Liver (tissue), 9 donors: ENCODE measurements around the gene ZNF417. TPM values are rescaled to one million over a fixed set of nuclear protein-coding genes. Genes with fewer than 3 reads are reported as not detected.
A peak's percentile ranks its signal among the peaks of the same experiment; 100 is the strongest.

Experiments used
- DNase-seq: peaks from one replicate; pipeline ENCODE4 v3.0.0-alpha.2; 2017; ENCODE audit warnings: low spot score
- H3K27ac ChIP-seq, 2 donors: one replicate each; pipeline ENCODE4 v1.7.0; 2013; ENCODE audit warnings: inconsistent platforms in 2 of 2, low read length in 2 of 2, control low read depth in 1 of 2, low read depth in 1 of 2, mild to moderate bottlenecking in 1 of 2
- H3K27me3 ChIP-seq, 4 donors: one replicate each; pipeline versions ENCODE4 v1.6.1 to v1.7.0; 2013; ENCODE audit warnings: low read length in 3 of 4, inconsistent platforms in 1 of 4, mild to moderate bottlenecking in 1 of 4, moderate library complexity in 1 of 4; ENCODE audit not compliant: control insufficient read depth in 4 of 4, insufficient read depth in 4 of 4
- H3K36me3 ChIP-seq, 4 donors: one replicate each; pipeline versions ENCODE4 v1.6.1 to v1.7.0; 2013; ENCODE audit warnings: low read length in 3 of 4, mild to moderate bottlenecking in 3 of 4, low read depth in 1 of 4, moderate library complexity in 1 of 4; ENCODE audit not compliant: control insufficient read depth in 4 of 4, insufficient read depth in 3 of 4
- H3K4me1 ChIP-seq, 4 donors: one replicate each; pipeline versions ENCODE4 v1.6.1 to v1.7.0; 2013; ENCODE audit warnings: low read length in 3 of 4, mild to moderate bottlenecking in 3 of 4, moderate library complexity in 1 of 4; ENCODE audit not compliant: control insufficient read depth in 4 of 4, insufficient read depth in 4 of 4
- H3K4me3 ChIP-seq, 3 donors: one replicate each; pipeline versions ENCODE4 v1.6.1 to v1.7.0; 2013; ENCODE audit warnings: low read length in 3 of 3, control low read depth in 1 of 3, low read depth in 1 of 3, mild to moderate bottlenecking in 1 of 3
- H3K9ac ChIP-seq, 2 donors: one replicate each; pipeline ENCODE4 v1.7.0; 2013; ENCODE audit warnings: low read length in 2 of 2, mild to moderate bottlenecking in 2 of 2, moderate library complexity in 2 of 2, control low read depth in 1 of 2, low read depth in 1 of 2
- H3K9me3 ChIP-seq, 4 donors: one replicate each; pipeline versions ENCODE4 v1.6.1 to v1.7.0; 2013; ENCODE audit warnings: low read length in 3 of 4; ENCODE audit not compliant: control insufficient read depth in 4 of 4
- CTCF ChIP-seq: fragments of 150-350 bp; IDR thresholded peaks from 2 replicates; pipeline ENCODE4 v1.5.1; 2017; ENCODE audit warnings: improper control_type of control experiment, low read depth, low read length; ENCODE audit not compliant: missing input control
- EGR1 ChIP-seq, 2 donors: IDR thresholded peaks; 2 replicates each; pipeline ENCODE4 v1.6.1; 2016 to 2018; ENCODE audit warnings: antibody characterized with exemption in 2 of 2, low read depth in 2 of 2
- FOXA2 ChIP-seq: IDR thresholded peaks from 2 replicates; pipeline ENCODE4 v1.6.1; 2016; ENCODE audit warnings: antibody characterized with exemption
- GABPA ChIP-seq, 2 donors: IDR thresholded peaks in 1 of 2; conservative IDR thresholded peaks in 1 of 2; 2 replicates each; pipeline ENCODE4 v1.6.1; 2016; ENCODE audit warnings: antibody characterized with exemption in 2 of 2, mild to moderate bottlenecking in 1 of 2, moderate library complexity in 1 of 2
- HNF4A ChIP-seq, 2 donors: conservative IDR thresholded peaks; 2 replicates each; pipeline ENCODE4 v1.6.1; 2016; ENCODE audit warnings: antibody characterized with exemption in 2 of 2, mild to moderate bottlenecking in 2 of 2
- JUND ChIP-seq, 2 donors: IDR thresholded peaks; 2 replicates each; pipeline ENCODE4 v1.6.1; 2016; ENCODE audit warnings: antibody characterized with exemption in 2 of 2
- MAX ChIP-seq: IDR thresholded peaks from 2 replicates; pipeline ENCODE4 v1.6.1; 2016; ENCODE audit warnings: antibody characterized with exemption
- RAD21 ChIP-seq, 2 donors: IDR thresholded peaks; 2 replicates each; pipeline ENCODE4 v1.6.1; 2016; ENCODE audit warnings: antibody characterized with exemption in 2 of 2, mild to moderate bottlenecking in 2 of 2
- RXRA ChIP-seq, 2 donors: IDR thresholded peaks; 2 replicates each; pipeline ENCODE4 v1.6.1; 2017 to 2018; ENCODE audit warnings: antibody characterized with exemption in 2 of 2, mild to moderate bottlenecking in 1 of 2
- SP1 ChIP-seq: IDR thresholded peaks from 2 replicates; pipeline ENCODE4 v1.6.1; 2018; ENCODE audit warnings: antibody characterized with exemption, mild to moderate bottlenecking
- YY1 ChIP-seq: IDR thresholded peaks from 2 replicates; pipeline ENCODE4 v1.6.1; 2016; ENCODE audit warnings: antibody characterized with exemption, mild to moderate bottlenecking
- ZBTB33 ChIP-seq: IDR thresholded peaks from 2 replicates; pipeline ENCODE4 v1.6.1; 2016; ENCODE audit warnings: antibody characterized with exemption
- WGBS: extraction: QIAGEN DNeasy Blood & Tissue Kit; methylation state at CpG from one replicate; pipeline ENCODE4 v1.1.7; 2013; 5-methylcytosine and 5-hydroxymethylcytosine counted together
- polyA plus RNA-seq, 2 donors: library from polyadenylated mRNA; stranded (reverse) in 1 of 2; unstranded in 1 of 2; fragments of 200-250 nt in 1 of 2; fragments of >200 nt in 1 of 2; fragmentation: Nextera tagmentation in 1 of 2; extraction: Ambion mirVana in 1 of 2; gene quantifications; one replicate each; pipeline versions ENCODE4 v1.2.1 to v1.2.3, GENCODE V29; 2013 to 2015
- total RNA-seq, 2 donors: library from RNA; depleted of rRNA; stranded (reverse); fragments of >200 nt; gene quantifications; one replicate each; pipeline ENCODE4 v1.2.3, GENCODE V29; 2014
- donor health status: healthy.
- donor health status: healthy.
- donor health status: healthy.
- donor health status: healthy.
- donor health status: healthy.

ZNF417 gene
- total and polyA plus RNA-seq, 4 donors, result 1.2 to 16.3 (median 7.3) TPM

- peaks cover 0 to 6% (median 1%) of the 10 kb centered on the region in 4 donors for H3K36me3 ChIP-seq
- DNase-seq, result no peak
- H3K4me3 ChIP-seq, result peak overlapping the region; percentile 78 to 88 (median 80)
- 21% methylated on average over 8 of the region's 8 CpGs for WGBS
- H3K9me3 ChIP-seq, result peaks cover 0 to 15% (median 7%) of the 10 kb centered on the region in 4 donors
- no peaks in the 10 kb centered on the region for H3K27me3 ChIP-seq
- peak overlapping the region in 1 of 2 donors; percentile 28 for H3K9ac ChIP-seq
- peaks cover 0 to 3% (median 1%) of the 10 kb centered on the region in 4 donors for H3K4me1 ChIP-seq
- TF ChIP-seq CTCF (no peak), MAX (no peak), RXRA (IDR thresholded peaks at IDR 0.05) (no peak), GABPA (IDR thresholded peaks at IDR 0.05 in 1 of 2, conservative IDR thresholded peaks at IDR 0.05 in 1 of 2) (no peak), JUND (IDR thresholded peaks at IDR 0.05) (no peak), RAD21 (IDR thresholded peaks at IDR 0.05) (no peak), ZBTB33 (no peak), FOXA2 (no peak), EGR1 (IDR thresholded peaks at IDR 0.05; ENCODE audit: low read depth in 2 of 2) (no peak), HNF4A (conservative IDR thresholded peaks at IDR 0.05) (no peak), SP1 (no peak), YY1 (no peak)
- peak overlapping the region in 1 of 2 donors; percentile 30 for H3K27ac ChIP-seq
Measured at GRCh38 chr19:57888107-57888559, 28.3 kb downstream of the ZNF417 start.

GRCh38 chr19:57887195-57887941, 29.0 kb downstream of the ZNF417 start:
- Histone ChIP-seq H3K36me3 (peaks cover 0 to 6% (median 1%) of the 10 kb centered on the region in 4 donors), H3K27ac (no peak overlapping the region), H3K9ac (no peak overlapping the region), H3K27me3 (no peaks in the 10 kb centered on the region), H3K4me1 (peaks cover 0 to 3% (median 1%) of the 10 kb centered on the region in 4 donors), H3K4me3 (peak overlapping the region in 1 of 3 donors; percentile 29), H3K9me3 (peaks cover 0 to 15% (median 7%) of the 10 kb centered on the region in 4 donors)
- WGBS, result 55% methylated on average over 6 of the region's 6 CpGs
- no peak for TF ChIP-seq SP1
- TF ChIP-seq ZBTB33, result no peak
- DNase-seq, result no peak
